GM23338 (cell line): ENCODE results near the gene BCL2. TPM values are rescaled to one million over a fixed set of nuclear protein-coding genes. Genes with fewer than 3 reads are reported as not detected.

ENCODE experiments used
- ATAC-seq: fragments of 200-7000 bp; cut with Tn5 transposase; 3 replicates; pipeline ENCODE4 v1.9.1; 2020
- DNase-seq: peaks from one replicate; pipeline ENCODE4 v3.0.0-alpha.2; 2015; ENCODE audit warnings: low spot score
- H2AFZ ChIP-seq: fragments of 200-600 bp; sonication (generic); 2 replicates; pipeline ENCODE4 v1.8.0; 2016; ENCODE audit warnings: antibody characterized with exemption, mild to moderate bottlenecking, moderate library complexity
- H3F3A ChIP-seq: fragments of 200-600 bp; sonication (generic); replicated peaks from 2 replicates; pipeline ENCODE4 v1.8.0; 2017; ENCODE audit warnings: antibody characterized with exemption, mixed run types, low read depth
- H3K27ac ChIP-seq: fragments of 200-600 bp; sonication (generic); 2 replicates; pipeline ENCODE4 v1.6.1; 2016; ENCODE audit warnings: low read depth
- H3K27me3 ChIP-seq: fragments of 200-600 bp; sonication (generic); 2 replicates; pipeline ENCODE4 v1.8.0; 2016; ENCODE audit warnings: mild to moderate bottlenecking, mixed run types, moderate library complexity; ENCODE audit not compliant: insufficient read depth
- H3K36me3 ChIP-seq: fragments of 200-600 bp; sonication (generic); 2 replicates; pipeline ENCODE4 v1.8.0; 2016; ENCODE audit warnings: mild to moderate bottlenecking; ENCODE audit not compliant: insufficient read depth
- H3K4me1 ChIP-seq: fragments of 200-600 bp; sonication (generic); 2 replicates; pipeline ENCODE4 v1.8.0; 2016; ENCODE audit warnings: mild to moderate bottlenecking, moderate library complexity; ENCODE audit not compliant: insufficient read depth
- H3K4me2 ChIP-seq: fragments of 200-600 bp; sonication (generic); 2 replicates; pipeline ENCODE4 v1.7.1; 2017; ENCODE audit warnings: mixed run types
- H3K4me3 ChIP-seq: fragments of 200-600 bp; sonication (generic); 2 replicates; pipeline ENCODE4 v1.6.1; 2016; ENCODE audit warnings: mixed run types
- H3K79me2 ChIP-seq: fragments of 200-600 bp; sonication (generic); replicated peaks from 2 replicates; pipeline ENCODE4 v1.8.0; 2017; ENCODE audit warnings: mild to moderate bottlenecking; ENCODE audit not compliant: insufficient read depth
- H3K9me2 ChIP-seq: fragments of 200-600 bp; sonication (generic); 2 replicates; pipeline ENCODE4 v1.8.0; 2017; ENCODE audit not compliant: insufficient read depth
- H4K20me1 ChIP-seq: fragments of 200-600 bp; sonication (generic); replicated peaks from 2 replicates; pipeline ENCODE4 v1.8.0; 2017; ENCODE audit warnings: mild to moderate bottlenecking; ENCODE audit not compliant: insufficient read depth
- H3K27ac Mint-ChIP-seq: 2 replicates; pipeline ENCODE4 v1.8.0; 2020; ENCODE audit warnings: inconsistent platforms, mild to moderate bottlenecking, moderate library complexity, mixed read lengths
- H3K27me3 Mint-ChIP-seq: 3 replicates; pipeline ENCODE4 v1.8.0; 2022; ENCODE audit warnings: low read depth, mild to moderate bottlenecking, moderate library complexity, mixed read lengths, inconsistent platforms; ENCODE audit not compliant: insufficient read depth, poor library complexity
- H3K36me3 Mint-ChIP-seq: 3 replicates; pipeline ENCODE4 v1.8.0; 2021; ENCODE audit warnings: low read depth, mild to moderate bottlenecking, inconsistent platforms, moderate library complexity, mixed read lengths
- H3K4me1 Mint-ChIP-seq: 3 replicates; pipeline ENCODE4 v1.8.0; 2020; ENCODE audit warnings: mild to moderate bottlenecking, inconsistent platforms, mixed read lengths
- H3K4me3 Mint-ChIP-seq: 3 replicates; pipeline ENCODE4 v1.8.0; 2021; ENCODE audit warnings: moderate library complexity, mild to moderate bottlenecking, inconsistent platforms, mixed read lengths
- H3K9me3 Mint-ChIP-seq: 3 replicates; pipeline ENCODE4 v1.8.0; 2020; ENCODE audit warnings: moderate library complexity, mild to moderate bottlenecking, inconsistent platforms, mixed read lengths
- EZH2phosphoT487 ChIP-seq: fragments of 200-600 bp; sonication (generic); IDR thresholded peaks from one replicate; pipeline ENCODE4 v1.8.1; 2018; ENCODE audit warnings: antibody characterized with exemption; ENCODE audit not compliant: unreplicated experiment
- JUNB ChIP-seq: IDR thresholded peaks from one replicate; pipeline ENCODE4 v1.6.1; 2016; ENCODE audit warnings: antibody characterized with exemption; ENCODE audit not compliant: unreplicated experiment
- NANOG ChIP-seq: IDR thresholded peaks from 2 replicates; pipeline ENCODE4 v1.6.1; 2016; ENCODE audit warnings: antibody characterized with exemption, borderline replicate concordance
- POLR2AphosphoS5 ChIP-seq: IDR thresholded peaks from 2 replicates; pipeline ENCODE4 v1.6.1; 2016; ENCODE audit warnings: antibody characterized with exemption, low read depth
- STAT1 ChIP-seq: IDR thresholded peaks from one replicate; pipeline ENCODE4 v1.6.1; 2016; ENCODE audit warnings: antibody characterized with exemption; ENCODE audit not compliant: unreplicated experiment
- ZNF114 ChIP-seq: fragments of 250-450 bp; sonication (Bioruptor Pico); IDR thresholded peaks from 2 replicates; pipeline ENCODE4 v1.5.0; 2020; ENCODE audit warnings: mild to moderate bottlenecking, moderate library complexity
- ZNF331 ChIP-seq: fragments of 250-450 bp; sonication (Bioruptor Pico); IDR thresholded peaks from 2 replicates; pipeline ENCODE4 v1.5.0; 2020; ENCODE audit warnings: low read depth, mild to moderate bottlenecking, moderate library complexity
- polyA plus RNA-seq: library from polyadenylated mRNA; unstranded; fragments of >200 nt; fragmentation: Nextera tagmentation; extraction: Ambion mirVana; gene quantifications from 2 replicates; pipeline ENCODE4 v1.2.1, GENCODE V29; 2016
- total RNA-seq: library from RNA; depleted of rRNA; stranded (reverse); fragments of >200 nt; shearing (Covaris generic); gene quantifications from 2 replicates; pipeline ENCODE4 v1.2.3, GENCODE V29; 2014
- TF ChIP-seq, protein P1 (sequence below): IDR thresholded peaks from one replicate; pipeline ENCODE4 v1.6.1; 2018; ENCODE audit warnings: antibody characterized with exemption; ENCODE audit not compliant: unreplicated experiment

The BCL2 gene
- total and polyA plus RNA-seq, 2 experiments from 2014 or later, result 1.2 to 4.0 TPM

DNA sequence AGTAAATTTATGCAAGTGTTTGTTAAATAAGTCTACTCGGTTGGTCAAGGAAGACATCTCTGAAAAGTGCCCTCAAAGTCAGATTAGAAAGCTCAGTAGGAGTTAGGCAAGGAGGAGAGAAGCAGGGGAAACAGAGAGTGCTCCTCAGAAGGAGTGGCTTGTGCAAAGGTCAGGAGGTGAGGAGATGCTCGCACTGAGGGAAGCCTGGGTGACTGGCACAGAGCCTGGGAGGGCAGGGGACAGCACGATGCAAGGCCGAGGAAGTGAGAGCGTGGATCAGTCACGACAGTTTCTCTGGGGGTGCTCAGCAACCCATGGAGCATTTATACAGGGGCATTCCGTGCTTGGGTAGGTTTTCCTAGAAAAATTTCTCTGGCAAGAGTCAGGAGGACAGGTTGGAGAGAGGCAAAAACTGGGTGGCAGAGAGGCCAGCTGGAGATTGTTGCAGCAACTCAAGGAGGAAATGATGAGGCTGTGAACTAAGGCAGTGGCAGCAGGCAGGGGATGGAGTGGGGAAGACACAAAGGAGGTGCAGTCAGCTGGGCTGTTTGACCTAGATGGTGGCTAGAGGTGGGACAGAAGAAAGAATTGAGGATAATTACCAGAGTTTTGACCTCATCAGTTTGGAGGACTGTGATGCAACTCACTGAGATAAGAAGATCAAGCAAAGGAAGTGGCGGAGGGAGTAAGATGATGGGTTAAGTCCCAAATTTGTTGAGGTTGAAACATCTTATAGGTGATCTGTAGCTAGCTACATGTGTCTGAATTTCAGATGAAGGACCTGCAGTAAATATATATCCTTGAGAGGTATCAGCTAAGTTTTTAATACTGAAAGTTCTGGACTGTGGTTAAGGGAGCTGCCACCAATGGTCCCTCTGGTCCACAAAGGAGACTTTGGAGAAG is 52.4 kb downstream of the BCL2 start:
- Histone ChIP-seq H3K79me2 (no peaks in the 10 kb centered on the region), H3K4me1 (no peaks in the 10 kb centered on the region), H2AFZ (no peak overlapping the region), H3K36me3 (no peaks in the 10 kb centered on the region), H3K9me2 (no peaks in the 10 kb centered on the region), H4K20me1 (no peaks in the 10 kb centered on the region), H3K27ac (no peak overlapping the region), H3K4me3 (no peak overlapping the region), H3K4me2 (no peak overlapping the region), H3F3A (no peaks in the 10 kb centered on the region), H3K27me3 (no peaks in the 10 kb centered on the region)
- DNase-seq, result no peak
- no peaks in the 10 kb centered on the region for H3K4me1 Mint-ChIP-seq
- no peaks in the 10 kb centered on the region for H3K9me3 Mint-ChIP-seq
- H3K27ac Mint-ChIP-seq, result no peak overlapping the region
- H3K4me3 Mint-ChIP-seq, result no peak overlapping the region
- no peak for ATAC-seq
- H3K27me3 Mint-ChIP-seq, result peaks cover 2% of the 10 kb centered on the region
- TF ChIP-seq, protein P1, sequence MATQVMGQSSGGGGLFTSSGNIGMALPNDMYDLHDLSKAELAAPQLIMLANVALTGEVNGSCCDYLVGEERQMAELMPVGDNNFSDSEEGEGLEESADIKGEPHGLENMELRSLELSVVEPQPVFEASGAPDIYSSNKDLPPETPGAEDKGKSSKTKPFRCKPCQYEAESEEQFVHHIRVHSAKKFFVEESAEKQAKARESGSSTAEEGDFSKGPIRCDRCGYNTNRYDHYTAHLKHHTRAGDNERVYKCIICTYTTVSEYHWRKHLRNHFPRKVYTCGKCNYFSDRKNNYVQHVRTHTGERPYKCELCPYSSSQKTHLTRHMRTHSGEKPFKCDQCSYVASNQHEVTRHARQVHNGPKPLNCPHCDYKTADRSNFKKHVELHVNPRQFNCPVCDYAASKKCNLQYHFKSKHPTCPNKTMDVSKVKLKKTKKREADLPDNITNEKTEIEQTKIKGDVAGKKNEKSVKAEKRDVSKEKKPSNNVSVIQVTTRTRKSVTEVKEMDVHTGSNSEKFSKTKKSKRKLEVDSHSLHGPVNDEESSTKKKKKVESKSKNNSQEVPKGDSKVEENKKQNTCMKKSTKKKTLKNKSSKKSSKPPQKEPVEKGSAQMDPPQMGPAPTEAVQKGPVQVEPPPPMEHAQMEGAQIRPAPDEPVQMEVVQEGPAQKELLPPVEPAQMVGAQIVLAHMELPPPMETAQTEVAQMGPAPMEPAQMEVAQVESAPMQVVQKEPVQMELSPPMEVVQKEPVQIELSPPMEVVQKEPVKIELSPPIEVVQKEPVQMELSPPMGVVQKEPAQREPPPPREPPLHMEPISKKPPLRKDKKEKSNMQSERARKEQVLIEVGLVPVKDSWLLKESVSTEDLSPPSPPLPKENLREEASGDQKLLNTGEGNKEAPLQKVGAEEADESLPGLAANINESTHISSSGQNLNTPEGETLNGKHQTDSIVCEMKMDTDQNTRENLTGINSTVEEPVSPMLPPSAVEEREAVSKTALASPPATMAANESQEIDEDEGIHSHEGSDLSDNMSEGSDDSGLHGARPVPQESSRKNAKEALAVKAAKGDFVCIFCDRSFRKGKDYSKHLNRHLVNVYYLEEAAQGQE, result no peak
- TF ChIP-seq ZNF114 (CRISPR knock-in tag) (no peak), POLR2AphosphoS5 (no peak)
- no peaks in the 10 kb centered on the region for H3K36me3 Mint-ChIP-seq

DNA sequence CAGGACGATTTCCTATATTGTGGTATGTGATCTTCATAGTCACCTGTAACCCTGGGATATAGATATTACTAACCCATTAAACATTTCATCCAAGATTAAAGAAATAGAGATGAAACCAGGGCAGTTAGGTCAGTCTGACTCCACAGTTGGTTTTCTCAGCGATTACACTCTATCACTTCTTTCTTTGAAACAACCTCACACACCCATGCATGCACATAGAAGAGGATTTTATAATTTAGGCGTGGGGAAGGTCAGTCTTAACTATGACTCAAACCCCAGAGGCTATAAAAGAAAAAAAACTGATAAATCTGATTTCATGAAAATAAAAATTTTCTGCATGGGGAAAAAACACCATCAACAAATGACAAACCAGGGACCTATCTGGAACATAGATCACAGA is 54.2 kb downstream of the BCL2 start:
- Mint-ChIP-seq H3K36me3 (no peaks in the 10 kb centered on the region), H3K27me3 (peaks cover 2% of the 10 kb centered on the region), H3K4me1 (no peaks in the 10 kb centered on the region), H3K27ac (no peak overlapping the region), H3K4me3 (no peak overlapping the region), H3K9me3 (no peaks in the 10 kb centered on the region)
- ATAC-seq, result no peak
- Histone ChIP-seq H3K9me2 (no peaks in the 10 kb centered on the region), H3K27me3 (no peaks in the 10 kb centered on the region), H3K4me1 (no peaks in the 10 kb centered on the region), H3K4me2 (no peak overlapping the region), H2AFZ (no peak overlapping the region), H3K79me2 (no peaks in the 10 kb centered on the region), H3K27ac (no peak overlapping the region), H3K4me3 (no peak overlapping the region), H4K20me1 (no peaks in the 10 kb centered on the region), H3F3A (no peaks in the 10 kb centered on the region), H3K36me3 (no peaks in the 10 kb centered on the region)
- TF ChIP-seq POLR2AphosphoS5 (no peak), ZNF331 (CRISPR knock-in tag) (no peak)
- no peak for DNase-seq

DNA sequence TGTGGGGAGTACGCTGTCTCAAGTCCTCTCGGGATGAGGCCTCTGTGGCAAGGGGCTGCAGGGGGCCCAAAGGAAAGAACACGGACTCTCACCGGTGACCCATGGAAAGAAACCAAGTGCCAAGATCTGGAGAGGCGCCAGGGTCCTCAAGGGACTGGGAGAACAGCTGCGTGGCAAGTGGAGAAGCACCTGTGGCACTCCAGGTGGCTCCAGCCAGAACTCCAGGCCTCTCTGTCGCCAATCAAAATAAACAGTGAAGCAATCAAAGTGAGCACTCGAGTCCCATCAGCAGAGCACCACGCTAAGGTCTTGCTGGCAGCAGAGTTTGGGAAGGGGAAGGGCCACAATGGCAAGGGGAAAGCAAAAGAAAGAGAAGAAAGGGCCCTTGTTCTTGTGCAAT is 54.7 kb downstream of the BCL2 start:
- H3K4me3 Mint-ChIP-seq, result no peak overlapping the region
- Histone ChIP-seq H3K79me2 (no peaks in the 10 kb centered on the region), H3K9me2 (no peaks in the 10 kb centered on the region), H2AFZ (no peak overlapping the region), H3K4me2 (no peak overlapping the region), H3F3A (no peaks in the 10 kb centered on the region), H3K27me3 (no peaks in the 10 kb centered on the region), H3K36me3 (no peaks in the 10 kb centered on the region), H3K27ac (no peak overlapping the region), H3K4me1 (no peaks in the 10 kb centered on the region), H4K20me1 (no peaks in the 10 kb centered on the region), H3K4me3 (no peak overlapping the region)
- H3K27ac Mint-ChIP-seq, result no peak overlapping the region
- peaks cover 2% of the 10 kb centered on the region for H3K27me3 Mint-ChIP-seq
- H3K4me1 Mint-ChIP-seq, result no peaks in the 10 kb centered on the region
- DNase-seq (no peak), ATAC-seq (no peak)
- H3K36me3 Mint-ChIP-seq, result no peaks in the 10 kb centered on the region
- no peaks in the 10 kb centered on the region for H3K9me3 Mint-ChIP-seq
- TF ChIP-seq STAT1 (no peak), ZNF114 (CRISPR knock-in tag) (no peak), JUNB (no peak), EZH2phosphoT487 (no peak), NANOG (no peak)
